Neural cell (in vitro differentiated cells): ENCODE data around the gene MAGI2. TPM values are rescaled to one million over a fixed set of nuclear protein-coding genes. Genes with fewer than 3 reads are reported as not detected.

Experiments
- H2AFZ ChIP-seq: fragments of 200-600, 300-800 bp; sonication (generic), shearing (Covaris generic); 2 replicates; pipeline ENCODE4 v1.6.0; 2014; ENCODE audit warnings: low read depth, mild to moderate bottlenecking, antibody characterized with exemption, low read length, moderate library complexity
- H3F3A ChIP-seq: fragments of 200-600 bp; shearing (Covaris generic); 2 replicates; pipeline ENCODE4 v1.6.1; 2016; ENCODE audit warnings: mild to moderate bottlenecking, moderate library complexity, mixed read lengths, antibody characterized with exemption, low read length; ENCODE audit not compliant: insufficient read depth, poor library complexity, severe bottlenecking
- H3K27ac ChIP-seq: fragments of 200-600, 300-800 bp; sonication (generic), shearing (Covaris generic); 2 replicates; pipeline ENCODE4 v1.5.1; 2014; ENCODE audit warnings: mild to moderate bottlenecking, low read length, moderate library complexity
- H3K27me3 ChIP-seq: fragments of 300-800, 200-600 bp; sonication (generic), shearing (Covaris generic); 2 replicates; pipeline ENCODE4 v1.6.0; 2014; ENCODE audit warnings: mild to moderate bottlenecking, low read depth, low read length, moderate library complexity; ENCODE audit not compliant: insufficient read depth
- H3K36me3 ChIP-seq: fragments of 300-800, 200-600 bp; sonication (generic), shearing (Covaris generic); 2 replicates; pipeline ENCODE4 v1.5.1; 2014; ENCODE audit warnings: mild to moderate bottlenecking, antibody characterized with exemption, low read length, moderate library complexity; ENCODE audit not compliant: insufficient read depth
- H3K4me2 ChIP-seq: fragments of 300-800, 200-600 bp; sonication (generic), shearing (Covaris generic); 2 replicates; pipeline ENCODE4 v1.6.0; 2014; ENCODE audit warnings: mild to moderate bottlenecking, low read length
- H3K4me3 ChIP-seq: fragments of 300-800, 200-600 bp; sonication (generic), shearing (Covaris generic); 2 replicates; pipeline ENCODE4 v1.5.1; 2014; ENCODE audit warnings: mild to moderate bottlenecking, low read length, moderate library complexity
- H3K79me2 ChIP-seq: fragments of 200-600 bp; shearing (Covaris generic); replicated peaks from 2 replicates; pipeline ENCODE4 v1.6.0; 2014; ENCODE audit warnings: mild to moderate bottlenecking, low read length, moderate library complexity; ENCODE audit not compliant: insufficient read depth
- H3K9ac ChIP-seq: fragments of 300-800, 200-600 bp; sonication (generic), shearing (Covaris generic); 2 replicates; pipeline ENCODE4 v1.6.1; 2016; ENCODE audit warnings: mild to moderate bottlenecking, low read length, mixed read lengths
- H3K9me2 ChIP-seq: fragments of 200-600 bp; shearing (Covaris generic); 2 replicates; pipeline ENCODE4 v1.6.1; 2016; ENCODE audit warnings: mild to moderate bottlenecking, low read length, mixed read lengths; ENCODE audit not compliant: insufficient read depth
- H3K9me3 ChIP-seq: fragments of 200-600, 300-800 bp; sonication (generic), shearing (Covaris generic); 2 replicates; pipeline ENCODE4 v1.6.1; 2016; ENCODE audit warnings: mild to moderate bottlenecking, mixed run types, low read length, moderate library complexity, mixed read lengths
- H4K20me1 ChIP-seq: fragments of 200-600 bp; shearing (Covaris generic); 2 replicates; pipeline ENCODE4 v1.6.1; 2016; ENCODE audit warnings: mild to moderate bottlenecking, mixed run types; ENCODE audit not compliant: insufficient read depth
- CTCF ChIP-seq: fragments of 450-650 bp; IDR thresholded peaks from 2 replicates; pipeline ENCODE4 v1.5.1; 2014; ENCODE audit warnings: antibody characterized with exemption, mild to moderate bottlenecking, moderate library complexity; ENCODE audit not compliant: poor library complexity, severe bottlenecking
- EP300 ChIP-seq: fragments of 450-650 bp; conservative IDR thresholded peaks from 2 replicates; pipeline ENCODE4 v1.6.1; 2014; ENCODE audit warnings: antibody characterized with exemption, mild to moderate bottlenecking, moderate library complexity; ENCODE audit not compliant: poor library complexity, severe bottlenecking
- EZH2 ChIP-seq: fragments of 200-600, 300-800 bp; shearing (Covaris generic), sonication (generic); IDR thresholded peaks from 2 replicates; pipeline ENCODE4 v1.6.1; 2014; ENCODE audit warnings: antibody characterized with exemption, low read length, borderline replicate concordance, mild to moderate bottlenecking; ENCODE audit not compliant: insufficient read depth, poor library complexity, severe bottlenecking
- MXI1 ChIP-seq: fragments of 450-650 bp; conservative IDR thresholded peaks from 2 replicates; pipeline ENCODE4 v1.6.1; 2014; ENCODE audit warnings: antibody characterized with exemption, mild to moderate bottlenecking; ENCODE audit not compliant: poor library complexity, severe bottlenecking
- POLR2AphosphoS5 ChIP-seq: IDR thresholded peaks from 2 replicates; pipeline ENCODE4 v1.6.1; 2012
- RAD21 ChIP-seq: fragments of 450-650 bp; conservative IDR thresholded peaks from 2 replicates; pipeline ENCODE4 v1.6.1; 2014; ENCODE audit warnings: antibody characterized with exemption, mild to moderate bottlenecking, moderate library complexity
- SMC3 ChIP-seq: fragments of 450-650 bp; conservative IDR thresholded peaks from 2 replicates; pipeline ENCODE4 v1.6.1; 2014; ENCODE audit warnings: antibody characterized with exemption, mild to moderate bottlenecking, moderate library complexity; ENCODE audit not compliant: poor library complexity
- TAF1 ChIP-seq: IDR thresholded peaks from 2 replicates; pipeline ENCODE4 v1.6.1; 2012; ENCODE audit warnings: low read depth
- polyA plus RNA-seq: library from polyadenylated mRNA; depleted of rRNA; stranded (reverse); fragments of >200 nt; gene quantifications from 2 replicates; pipeline ENCODE4 v1.2.3, GENCODE V29; 2014
- TF ChIP-seq, protein P1 (sequence below): IDR thresholded peaks from 2 replicates; pipeline ENCODE4 v1.6.1; 2012; ENCODE audit warnings: borderline replicate concordance

Gene MAGI2
- polyA plus RNA-seq, 1 donor from 2014 or later = 19.3 TPM

DNA sequence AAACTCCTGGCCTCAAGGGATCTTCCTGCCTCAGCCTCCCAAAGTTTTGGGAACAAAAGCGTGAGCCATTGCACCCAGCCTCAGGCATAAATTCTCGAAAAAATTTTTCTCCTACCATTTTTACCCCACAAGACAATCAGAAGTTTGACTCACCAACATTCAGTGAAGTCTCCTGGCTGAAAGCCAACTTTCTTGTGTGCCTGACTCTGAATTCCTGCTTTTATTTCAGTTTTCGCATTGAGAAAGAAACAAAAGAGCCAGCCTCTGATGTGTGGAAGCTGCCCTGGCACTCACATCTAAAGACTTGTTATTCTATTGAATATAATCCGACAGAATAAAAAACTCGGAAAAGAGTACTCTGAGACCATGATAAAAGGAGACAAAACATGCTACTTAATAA lies 402.9 kb downstream of the MAGI2 start:
- no peaks in the 10 kb centered on the region for H3K36me3 ChIP-seq
- H3K9ac ChIP-seq = no peak overlapping the region
- H3K27me3 ChIP-seq = no peaks in the 10 kb centered on the region
- H3K9me3 ChIP-seq = no peaks in the 10 kb centered on the region
- no peak overlapping the region for H3K4me2 ChIP-seq
- TF ChIP-seq, protein P1, sequence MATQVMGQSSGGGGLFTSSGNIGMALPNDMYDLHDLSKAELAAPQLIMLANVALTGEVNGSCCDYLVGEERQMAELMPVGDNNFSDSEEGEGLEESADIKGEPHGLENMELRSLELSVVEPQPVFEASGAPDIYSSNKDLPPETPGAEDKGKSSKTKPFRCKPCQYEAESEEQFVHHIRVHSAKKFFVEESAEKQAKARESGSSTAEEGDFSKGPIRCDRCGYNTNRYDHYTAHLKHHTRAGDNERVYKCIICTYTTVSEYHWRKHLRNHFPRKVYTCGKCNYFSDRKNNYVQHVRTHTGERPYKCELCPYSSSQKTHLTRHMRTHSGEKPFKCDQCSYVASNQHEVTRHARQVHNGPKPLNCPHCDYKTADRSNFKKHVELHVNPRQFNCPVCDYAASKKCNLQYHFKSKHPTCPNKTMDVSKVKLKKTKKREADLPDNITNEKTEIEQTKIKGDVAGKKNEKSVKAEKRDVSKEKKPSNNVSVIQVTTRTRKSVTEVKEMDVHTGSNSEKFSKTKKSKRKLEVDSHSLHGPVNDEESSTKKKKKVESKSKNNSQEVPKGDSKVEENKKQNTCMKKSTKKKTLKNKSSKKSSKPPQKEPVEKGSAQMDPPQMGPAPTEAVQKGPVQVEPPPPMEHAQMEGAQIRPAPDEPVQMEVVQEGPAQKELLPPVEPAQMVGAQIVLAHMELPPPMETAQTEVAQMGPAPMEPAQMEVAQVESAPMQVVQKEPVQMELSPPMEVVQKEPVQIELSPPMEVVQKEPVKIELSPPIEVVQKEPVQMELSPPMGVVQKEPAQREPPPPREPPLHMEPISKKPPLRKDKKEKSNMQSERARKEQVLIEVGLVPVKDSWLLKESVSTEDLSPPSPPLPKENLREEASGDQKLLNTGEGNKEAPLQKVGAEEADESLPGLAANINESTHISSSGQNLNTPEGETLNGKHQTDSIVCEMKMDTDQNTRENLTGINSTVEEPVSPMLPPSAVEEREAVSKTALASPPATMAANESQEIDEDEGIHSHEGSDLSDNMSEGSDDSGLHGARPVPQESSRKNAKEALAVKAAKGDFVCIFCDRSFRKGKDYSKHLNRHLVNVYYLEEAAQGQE = no peak
- no peak for TF ChIP-seq EP300
- no peak overlapping the region for H3K27ac ChIP-seq
- H3K9me2 ChIP-seq = no peaks in the 10 kb centered on the region
- H3K79me2 ChIP-seq = no peaks in the 10 kb centered on the region
- H3F3A ChIP-seq = no peaks in the 10 kb centered on the region
- no peaks in the 10 kb centered on the region for H4K20me1 ChIP-seq
- no peak overlapping the region for H3K4me3 ChIP-seq
- H2AFZ ChIP-seq = no peak overlapping the region

DNA sequence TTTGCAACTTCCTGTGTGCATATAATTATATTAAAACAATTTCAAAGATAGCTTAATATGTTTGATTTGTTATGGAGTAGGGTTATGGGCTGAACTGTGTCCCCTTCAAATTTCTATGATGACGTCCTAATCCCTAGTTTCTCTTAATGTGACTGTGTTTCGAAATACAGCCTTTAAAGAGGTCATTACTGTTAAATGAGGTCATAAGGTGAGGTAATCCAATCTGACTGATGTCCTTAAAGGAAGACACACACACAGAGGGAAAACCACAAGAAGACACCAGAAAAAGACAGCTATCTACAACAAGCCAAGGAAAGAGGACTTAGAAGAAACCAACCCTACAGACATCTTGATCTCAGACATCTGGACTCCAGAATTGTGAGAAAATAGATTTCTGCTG lies 407.4 kb downstream of the MAGI2 start:
- H3K4me2 ChIP-seq = no peak overlapping the region
- no peaks in the 10 kb centered on the region for H3K9me3 ChIP-seq
- no peak overlapping the region for H3K4me3 ChIP-seq
- H3K79me2 ChIP-seq = no peaks in the 10 kb centered on the region
- H3F3A ChIP-seq = no peaks in the 10 kb centered on the region
- H3K36me3 ChIP-seq = no peaks in the 10 kb centered on the region
- H3K27ac ChIP-seq = no peak overlapping the region
- no peaks in the 10 kb centered on the region for H3K9me2 ChIP-seq
- H2AFZ ChIP-seq = no peak overlapping the region
- H3K27me3 ChIP-seq = no peaks in the 10 kb centered on the region
- no peak overlapping the region for H3K9ac ChIP-seq
- H4K20me1 ChIP-seq = no peaks in the 10 kb centered on the region
- TF ChIP-seq MXI1 (no peak), POLR2AphosphoS5 (no peak), EP300 (no peak), RAD21 (no peak), EZH2 (no peak), TAF1 (no peak), CTCF (no peak), SMC3 (no peak)
- TF ChIP-seq, protein P1 = no peak
